Hepatocyte (in vitro differentiated cells): ENCODE data around the gene TTBK1. TPM values are rescaled to one million over a fixed set of nuclear protein-coding genes. Genes with fewer than 3 reads are reported as not detected.

Experiments used
- DNase-seq: peaks from one replicate; pipeline ENCODE4 v3.0.0-alpha.2; 2016; ENCODE audit warnings: low spot score
- H2AFZ ChIP-seq: fragments of 200-600 bp; sonication (generic); 2 replicates; pipeline ENCODE4 v1.6.0; 2016; ENCODE audit warnings: antibody characterized with exemption, mild to moderate bottlenecking
- H3K27ac ChIP-seq: fragments of 200-600 bp; sonication (generic); 2 replicates; pipeline ENCODE4 v1.5.1; 2016; ENCODE audit warnings: mild to moderate bottlenecking
- H3K27me3 ChIP-seq: fragments of 200-600 bp; sonication (generic); 2 replicates; pipeline ENCODE4 v1.6.1; 2016
- H3K36me3 ChIP-seq: fragments of 200-600 bp; sonication (generic); replicated peaks from 2 replicates; pipeline ENCODE4 v1.5.1; 2016; ENCODE audit warnings: low read depth; ENCODE audit not compliant: insufficient read depth
- H3K4me1 ChIP-seq: fragments of 200-600 bp; sonication (generic); 2 replicates; pipeline ENCODE4 v1.5.1; 2016; ENCODE audit warnings: mild to moderate bottlenecking, moderate library complexity; ENCODE audit not compliant: insufficient read depth
- H3K4me2 ChIP-seq: fragments of 200-600 bp; sonication (generic); 2 replicates; pipeline ENCODE4 v1.6.0; 2016
- H3K4me3 ChIP-seq: fragments of 200-600 bp; sonication (generic); 2 replicates; pipeline ENCODE4 v1.5.1; 2016; ENCODE audit warnings: mild to moderate bottlenecking
- H3K79me2 ChIP-seq: fragments of 200-600 bp; sonication (generic); 2 replicates; pipeline ENCODE4 v1.6.0; 2017; ENCODE audit warnings: mild to moderate bottlenecking
- H3K9me2 ChIP-seq: fragments of 200-600 bp; sonication (generic); replicated peaks from 2 replicates; pipeline ENCODE4 v1.6.0; 2017; ENCODE audit warnings: mild to moderate bottlenecking; ENCODE audit not compliant: insufficient read depth
- H3K9me3 ChIP-seq: fragments of 200-600 bp; sonication (generic); 2 replicates; pipeline ENCODE4 v1.5.1; 2016; ENCODE audit warnings: low read depth, mild to moderate bottlenecking
- H4K20me1 ChIP-seq: fragments of 200-600 bp; sonication (generic); 2 replicates; pipeline ENCODE4 v1.6.0; 2016; ENCODE audit warnings: mild to moderate bottlenecking; ENCODE audit not compliant: insufficient read depth, poor library complexity, severe bottlenecking
- EZH2 ChIP-seq: fragments of 200-600 bp; sonication (generic); IDR thresholded peaks from 2 replicates; pipeline ENCODE4 v1.6.1; 2016; ENCODE audit warnings: antibody characterized with exemption, mild to moderate bottlenecking, borderline replicate concordance
- EZH2phosphoT487 ChIP-seq: fragments of 200-600 bp; sonication (generic); IDR thresholded peaks from one replicate; pipeline ENCODE4 v1.6.1; 2018; ENCODE audit warnings: antibody characterized with exemption, mild to moderate bottlenecking, low read depth, moderate library complexity; ENCODE audit not compliant: unreplicated experiment, severe bottlenecking
- WGBS: methylation state at CpG from one replicate; pipeline ENCODE4 v1.1.6; 2016; ENCODE audit warnings: low lambda C conversion rate; ENCODE audit errors: missing lambda C conversion rate; 5-methylcytosine and 5-hydroxymethylcytosine counted together
- polyA plus RNA-seq: library from polyadenylated mRNA; unstranded; fragments of >200 nt; fragmentation: Nextera tagmentation; extraction: Ambion mirVana; gene quantifications from 2 replicates; pipeline ENCODE4 v1.2.1, GENCODE V29; 2016
- small RNA-seq: library from RNA; depleted of rRNA; stranded (forward); fragments of <200 nt; gene quantifications from one replicate; pipeline ENCODE3, GENCODE V24; 2014
- total RNA-seq: library from RNA; depleted of rRNA; stranded (reverse); fragments of >200 nt; gene quantifications from 2 replicates; pipeline ENCODE4 v1.2.3, GENCODE V29; 2014
- TF ChIP-seq, protein P1 (sequence below): fragments of 200-600 bp; sonication (generic); IDR thresholded peaks from 2 replicates; pipeline ENCODE4 v1.5.1; 2016; ENCODE audit warnings: antibody characterized with exemption, mild to moderate bottlenecking; ENCODE audit not compliant: poor library complexity

The TTBK1 gene
- total and polyA plus RNA-seq, 2 experiments from 2014 or later: 0.34 to 1.1 TPM

DNA sequence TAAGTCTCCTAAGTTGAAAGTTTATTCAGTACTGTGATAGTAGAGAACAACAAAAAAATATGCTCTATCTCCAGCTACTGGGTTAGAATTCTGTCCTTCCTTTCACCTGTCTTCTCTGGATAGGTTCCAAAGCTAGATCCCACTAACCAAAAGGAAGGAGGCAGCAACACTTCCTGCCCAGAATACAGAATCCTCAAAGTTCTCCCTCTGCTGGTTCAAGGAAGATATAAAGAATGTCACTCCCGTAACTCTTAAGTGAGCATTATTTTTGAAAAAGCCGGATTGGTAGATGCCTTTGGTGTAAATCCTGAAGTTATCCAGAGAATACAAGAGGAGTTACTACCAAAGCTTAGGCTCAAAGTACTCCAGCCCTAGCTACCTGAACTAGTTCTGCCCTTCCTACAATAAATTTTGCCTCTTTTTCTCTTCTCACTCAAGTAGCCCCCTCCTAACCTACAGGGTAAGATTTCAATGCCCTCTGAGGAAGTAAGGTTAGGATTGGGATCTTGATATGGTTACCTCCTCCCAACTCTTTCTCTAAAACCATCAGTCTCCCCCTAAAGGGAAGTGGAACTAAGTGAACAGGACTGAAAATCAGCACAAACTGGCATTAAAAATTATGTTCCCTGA, 91.3 kb downstream of the TTBK1 start:
- H3K4me3 ChIP-seq: no peak overlapping the region

DNA sequence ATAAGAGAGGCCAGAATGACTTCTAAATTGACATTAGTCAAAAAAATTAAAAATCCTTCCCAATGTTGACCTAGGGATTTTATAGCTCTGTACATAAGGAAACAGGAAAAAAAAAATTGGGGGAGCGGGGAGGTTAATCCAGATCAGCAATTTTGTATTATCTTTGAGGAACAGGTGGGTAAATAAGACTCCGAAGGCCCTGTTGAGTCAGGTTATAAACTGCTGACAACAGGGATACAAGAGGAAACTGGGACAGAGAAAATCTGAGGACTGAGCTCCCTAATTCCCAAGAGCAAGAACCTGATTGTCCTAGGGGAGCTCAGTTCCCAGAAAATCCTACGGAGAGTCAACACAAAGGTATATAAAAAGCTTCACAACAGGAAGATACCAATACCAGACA, 92.2 kb downstream of the TTBK1 start:
- H3K9me3 ChIP-seq: no peaks in the 10 kb centered on the region
- peaks cover 6% of the 10 kb centered on the region for H3K4me1 ChIP-seq
- no peaks in the 10 kb centered on the region for H4K20me1 ChIP-seq
- H3K27ac ChIP-seq: peak overlapping the region; percentile 71
- no peaks in the 10 kb centered on the region for H3K79me2 ChIP-seq
- no peaks in the 10 kb centered on the region for H3K27me3 ChIP-seq
- H3K4me3 ChIP-seq: no peak overlapping the region
- no peak for TF ChIP-seq EZH2phosphoT487
- TF ChIP-seq EZH2: no peak
- TF ChIP-seq, protein P1, sequence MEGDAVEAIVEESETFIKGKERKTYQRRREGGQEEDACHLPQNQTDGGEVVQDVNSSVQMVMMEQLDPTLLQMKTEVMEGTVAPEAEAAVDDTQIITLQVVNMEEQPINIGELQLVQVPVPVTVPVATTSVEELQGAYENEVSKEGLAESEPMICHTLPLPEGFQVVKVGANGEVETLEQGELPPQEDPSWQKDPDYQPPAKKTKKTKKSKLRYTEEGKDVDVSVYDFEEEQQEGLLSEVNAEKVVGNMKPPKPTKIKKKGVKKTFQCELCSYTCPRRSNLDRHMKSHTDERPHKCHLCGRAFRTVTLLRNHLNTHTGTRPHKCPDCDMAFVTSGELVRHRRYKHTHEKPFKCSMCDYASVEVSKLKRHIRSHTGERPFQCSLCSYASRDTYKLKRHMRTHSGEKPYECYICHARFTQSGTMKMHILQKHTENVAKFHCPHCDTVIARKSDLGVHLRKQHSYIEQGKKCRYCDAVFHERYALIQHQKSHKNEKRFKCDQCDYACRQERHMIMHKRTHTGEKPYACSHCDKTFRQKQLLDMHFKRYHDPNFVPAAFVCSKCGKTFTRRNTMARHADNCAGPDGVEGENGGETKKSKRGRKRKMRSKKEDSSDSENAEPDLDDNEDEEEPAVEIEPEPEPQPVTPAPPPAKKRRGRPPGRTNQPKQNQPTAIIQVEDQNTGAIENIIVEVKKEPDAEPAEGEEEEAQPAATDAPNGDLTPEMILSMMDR: no peak
- peak; percentile 18 for DNase-seq
- peak overlapping the region; percentile 40 for H3K4me2 ChIP-seq
- no peak overlapping the region for H2AFZ ChIP-seq
- no peaks in the 10 kb centered on the region for H3K36me3 ChIP-seq
- H3K9me2 ChIP-seq: no peaks in the 10 kb centered on the region
- WGBS: 57% methylated on average over 3 of the region's 3 CpGs

More for the DNA sequence above, 91.3 kb downstream of the TTBK1 start:
- H3K36me3 ChIP-seq: no peaks in the 10 kb centered on the region
- H3K79me2 ChIP-seq: no peaks in the 10 kb centered on the region
- DNase-seq: peak; percentile 67
- WGBS: 25% methylated on average over 2 of the region's 2 CpGs
- TF ChIP-seq EZH2phosphoT487: no peak
- TF ChIP-seq, protein P1: peak; percentile 59
- peak overlapping the region; percentile 71 for H3K27ac ChIP-seq
- no peaks in the 10 kb centered on the region for H3K9me2 ChIP-seq
- no peaks in the 10 kb centered on the region for H3K9me3 ChIP-seq
- no peak overlapping the region for H2AFZ ChIP-seq
- no peaks in the 10 kb centered on the region for H4K20me1 ChIP-seq
- H3K27me3 ChIP-seq: no peaks in the 10 kb centered on the region
- H3K4me1 ChIP-seq: peaks cover 6% of the 10 kb centered on the region
- peak overlapping the region; percentile 40 for H3K4me2 ChIP-seq

DNA sequence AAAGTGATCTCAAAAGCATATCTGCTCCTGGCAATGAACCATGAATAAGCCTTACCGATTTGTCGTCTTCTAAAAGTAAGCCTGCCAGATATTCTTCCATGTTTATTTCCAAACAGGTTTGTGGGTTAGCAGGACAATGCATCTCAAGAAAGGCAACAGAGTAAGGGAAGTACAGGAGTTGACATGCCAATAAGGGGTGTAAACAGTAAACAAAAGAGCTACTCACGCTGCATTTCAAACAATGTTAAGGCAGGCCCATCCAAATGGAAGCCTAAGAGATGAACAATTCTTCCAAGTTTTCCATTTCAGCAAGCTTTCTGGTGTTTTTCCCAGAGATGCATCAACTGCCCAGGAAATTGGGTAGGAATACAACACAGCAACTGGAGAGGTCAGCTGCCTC, 93.1 kb downstream of the TTBK1 start:
- 67% methylated on average over 3 of the region's 3 CpGs for WGBS
- TF ChIP-seq, protein P1: no peak
- no peak for TF ChIP-seq EZH2phosphoT487
- no peak for TF ChIP-seq EZH2
- no peaks in the 10 kb centered on the region for H3K9me3 ChIP-seq
- H3K4me2 ChIP-seq: no peak overlapping the region
- no peaks in the 10 kb centered on the region for H3K9me2 ChIP-seq
- no peak for DNase-seq
- H3K4me3 ChIP-seq: no peak overlapping the region
- H4K20me1 ChIP-seq: no peaks in the 10 kb centered on the region
- no peaks in the 10 kb centered on the region for H3K36me3 ChIP-seq
- H3K4me1 ChIP-seq: peaks cover 6% of the 10 kb centered on the region
- H2AFZ ChIP-seq: no peak overlapping the region
- H3K27ac ChIP-seq: peak overlapping the region; percentile 71
- H3K27me3 ChIP-seq: no peaks in the 10 kb centered on the region
- no peaks in the 10 kb centered on the region for H3K79me2 ChIP-seq

Small RNA genes within 50 kb of the gene (small RNA-seq; reads per million reads assigned to genes)
- gene RPL12P47: not detected

Other genes with a start within 250 kb of the TTBK1 start
- gene MEA1, start 229.5 kb upstream of the TTBK1 start, total RNA-seq: 72.9 and 73.3 TPM in 2 replicates
- gene MEA1, start 229.5 kb upstream of the TTBK1 start, polyA plus RNA-seq: 117 and 127 TPM in 2 replicates
- 75.5 and 90.5 TPM in 2 replicates for gene KLHDC3, start 229.2 kb upstream of the TTBK1 start, total RNA-seq
- 92.0 and 99.5 TPM in 2 replicates for gene KLHDC3, start 229.2 kb upstream of the TTBK1 start, polyA plus RNA-seq
- 75.8 and 83.2 TPM in 2 replicates for gene RRP36, start 221.9 kb upstream of the TTBK1 start, total RNA-seq
- gene RRP36, start 221.9 kb upstream of the TTBK1 start, polyA plus RNA-seq: 72.5 and 73.2 TPM in 2 replicates
- 46.1 and 58.2 TPM in 2 replicates for gene CUL7, start 189.6 kb upstream of the TTBK1 start, total RNA-seq
- gene CUL7, start 189.6 kb upstream of the TTBK1 start, polyA plus RNA-seq: 39.2 and 46.4 TPM in 2 replicates
- 24.7 and 28.8 TPM in 2 replicates for gene MRPL2, start 184.0 kb upstream of the TTBK1 start, total RNA-seq
- 68.4 and 81.8 TPM in 2 replicates for gene MRPL2, start 184.0 kb upstream of the TTBK1 start, polyA plus RNA-seq
- 73.4 and 73.5 TPM in 2 replicates for gene KLC4, start 183.8 kb upstream of the TTBK1 start, total RNA-seq
- 67.5 and 68.9 TPM in 2 replicates for gene KLC4, start 183.8 kb upstream of the TTBK1 start, polyA plus RNA-seq
- 108 and 127 TPM in 2 replicates for gene PTK7, start 167.2 kb upstream of the TTBK1 start, total RNA-seq
- gene PTK7, start 167.2 kb upstream of the TTBK1 start, polyA plus RNA-seq: 159 and 162 TPM in 2 replicates
- 19.1 and 22.0 TPM in 2 replicates for gene SRF, start 72.2 kb upstream of the TTBK1 start, total RNA-seq
- 7.4 and 9.3 TPM in 2 replicates for gene SRF, start 72.2 kb upstream of the TTBK1 start, polyA plus RNA-seq
- gene CUL9, start 61.3 kb upstream of the TTBK1 start, total RNA-seq: 13.4 and 26.2 TPM in 2 replicates
- gene CUL9, start 61.3 kb upstream of the TTBK1 start, polyA plus RNA-seq: 20.1 and 22.3 TPM in 2 replicates
- 105 and 124 TPM in 2 replicates for gene DNPH1, start 14.0 kb upstream of the TTBK1 start, total RNA-seq
- 136 and 153 TPM in 2 replicates for gene DNPH1, start 14.0 kb upstream of the TTBK1 start, polyA plus RNA-seq
- gene SLC22A7, start 54.8 kb downstream of the TTBK1 start, total RNA-seq: 24.3 and 31.5 TPM in 2 replicates
- gene SLC22A7, start 54.8 kb downstream of the TTBK1 start, polyA plus RNA-seq: 18.5 and 40.1 TPM in 2 replicates
- gene CRIP3, start 65.3 kb downstream of the TTBK1 start, total RNA-seq: 0.80 and 1.6 TPM in 2 replicates
- gene CRIP3, start 65.3 kb downstream of the TTBK1 start, polyA plus RNA-seq: 1.0 and 1.5 TPM in 2 replicates
- 13.4 and 14.4 TPM in 2 replicates for gene ZNF318, start 126.2 kb downstream of the TTBK1 start, total RNA-seq
- 6.4 and 6.9 TPM in 2 replicates for gene ZNF318, start 126.2 kb downstream of the TTBK1 start, polyA plus RNA-seq
- 16.7 and 17.6 TPM in 2 replicates for gene ABCC10, start 184.1 kb downstream of the TTBK1 start, total RNA-seq
- 33.3 and 41.3 TPM in 2 replicates for gene ABCC10, start 184.1 kb downstream of the TTBK1 start, polyA plus RNA-seq
- gene DLK2, start 212.1 kb downstream of the TTBK1 start, total RNA-seq: 0.33 and 0.60 TPM in 2 replicates
- 1.8 and 2.1 TPM in 2 replicates for gene DLK2, start 212.1 kb downstream of the TTBK1 start, polyA plus RNA-seq
- 14.6 and 16.4 TPM in 2 replicates for gene TJAP1, start 234.1 kb downstream of the TTBK1 start, total RNA-seq
- 10.3 and 13.8 TPM in 2 replicates for gene TJAP1, start 234.1 kb downstream of the TTBK1 start, polyA plus RNA-seq